D721Med (cell line): Measurements from ENCODE around the gene LRMDA.

Experiments used
- DNase-seq: peaks from one replicate; pipeline ENCODE4 v3.0.0; 2011; ENCODE audit warnings: low spot score; ENCODE audit not compliant: insufficient read length
- FAIRE-seq: peaks from 2 replicates; lab custom pipeline; 2011; peaks lifted over from hg19 to GRCh38; lab: Jason Lieb, UNC
- CTCF ChIP-seq: IDR thresholded peaks from 2 replicates; pipeline ENCODE4 v1.5.1; 2012; ENCODE audit warnings: mild to moderate bottlenecking, control low read depth; ENCODE audit not compliant: insufficient read depth; ENCODE audit errors: missing control alignments

LRMDA gene

GRCh38 chr10:75654171-75654771 is 222.8 kb downstream of the LRMDA start:
- TF ChIP-seq CTCF, result no peak
- FAIRE-seq (no peak), DNase-seq (no peak)

GRCh38 chr10:75654772-75655171 is 223.3 kb downstream of the LRMDA start:
- no peak for TF ChIP-seq CTCF
- DNase-seq, result no peak
- no peak for FAIRE-seq

- DNase-seq, result no peak
- no peak for FAIRE-seq
- TF ChIP-seq CTCF, result no peak
Observed at GRCh38 chr10:75655791-75656451, 224.5 kb downstream of the LRMDA start.

- no peak for TF ChIP-seq CTCF
- DNase-seq, result no peak
- no peak for FAIRE-seq
Observed at GRCh38 chr10:75657351-75657750, 225.9 kb downstream of the LRMDA start.

GRCh38 chr10:75658036-75658435 is 226.6 kb downstream of the LRMDA start:
- TF ChIP-seq CTCF, result no peak
- no peak for FAIRE-seq

GRCh38 chr10:75658496-75658895 is 227.1 kb downstream of the LRMDA start:
- DNase-seq (no peak), FAIRE-seq (no peak)
- TF ChIP-seq CTCF, result no peak

More at GRCh38 chr10:75658036-75658435, 226.6 kb downstream of the LRMDA start:
- DNase-seq, result no peak

GRCh38 chr10:75658915-75659314 is 227.5 kb downstream of the LRMDA start:
- FAIRE-seq (no peak), DNase-seq (no peak)
- no peak for TF ChIP-seq CTCF
